Right lobe of liver (tissue), 6 donors: Measurements from ENCODE around the gene GOLPH3. TPM values are rescaled to one million over a fixed set of nuclear protein-coding genes. Genes with fewer than 3 reads are reported as not detected.

ENCODE experiments used
- ATAC-seq, 4 donors: fragments of 200-7000 bp; cut with Tn5 transposase; one replicate each; pipeline ENCODE4 v1.9.1; 2020; ENCODE audit warnings: mild to moderate bottlenecking in 4 of 4, moderate library complexity in 4 of 4
- DNase-seq, 3 donors: peaks; one replicate each; pipeline ENCODE4 v3.0.0-alpha.2; 2020
- H3K27ac ChIP-seq, 3 donors: fragments of 200-600 bp; one replicate each; pipeline ENCODE4 v1.8.0; 2022
- H3K27me3 ChIP-seq, 2 donors: fragments of 200-600 bp; one replicate each; pipeline ENCODE4 v1.8.0; 2022
- H3K36me3 ChIP-seq, 4 donors: fragments of 200-600 bp; sonication (generic) in 1 of 4; one replicate each; pipeline versions ENCODE4 v1.5.1 to v1.8.0; 2017 to 2022; ENCODE audit warnings: control low read depth in 1 of 4
- H3K4me1 ChIP-seq, 4 donors: fragments of 200-600 bp; sonication (generic) in 1 of 4; one replicate each; pipeline versions ENCODE4 v1.5.1 to v1.8.0; 2017 to 2022; ENCODE audit warnings: control low read depth in 1 of 4
- H3K4me3 ChIP-seq, 3 donors: fragments of 200-600 bp; one replicate each; pipeline ENCODE4 v1.8.0; 2022
- H3K9me3 ChIP-seq, 4 donors: fragments of 200-600 bp; sonication (generic) in 1 of 4; one replicate each; pipeline versions ENCODE4 v1.5.1 to v1.8.0; 2017 to 2022; ENCODE audit warnings: control low read depth in 1 of 4
- CTCF ChIP-seq, 4 donors: fragments of 200-600 bp in 3 of 4; fragments of 450-650 bp in 1 of 4; IDR thresholded peaks; one replicate each; pipeline versions ENCODE4 v1.5.1 to v1.8.0; 2016 to 2022; ENCODE audit warnings: antibody characterized with exemption in 4 of 4, mild to moderate bottlenecking in 2 of 4
- POLR2A ChIP-seq: fragments of 450-650 bp; IDR thresholded peaks from one replicate; pipeline ENCODE4 v1.6.1; 2017; ENCODE audit warnings: antibody characterized with exemption, mild to moderate bottlenecking
- WGBS: methylation state at CpG from one replicate; pipeline ENCODE4 v1.1.6; 2018; ENCODE audit warnings: low coverage, low lambda C conversion rate; ENCODE audit not compliant: insufficient coverage; ENCODE audit errors: missing lambda C conversion rate; 5-methylcytosine and 5-hydroxymethylcytosine counted together
- intact Hi-C, 2 donors: fragments of 100-400 bp; cut with DNase I; formaldehyde crosslinking; loops; one replicate each; pipeline versions ENCODE4 v1.11.2 to v1.14.1; 2022
- total RNA-seq, 6 experiments: library from RNA; depleted of rRNA in 2 of 6; stranded (reverse); fragments of >200 nt in 2 of 6; fragmentation: NEBNext Ultra II Directional in 3 of 6; extraction: Animal tissue kit (Norgen Biotek cat#: 25700) in 3 of 6; gene quantifications; one replicate each; pipeline versions ENCODE4 v1.1.0 to v1.2.4, GENCODE V29; 2016 to 2023
- donor health status: DM: no; HTN: yes; CAD: no.
- donor health status: DM: no; HTN: no; CAD: no.
- donor health status: DM: no; HTN: no; CAD: no.
- donor health status: DM: no; HTN: yes; CAD: no.
- donor health status: DM: no; HTN: yes; CAD: no.

Gene GOLPH3
- total RNA-seq, 6 experiments from 2014 or later: 59.1 to 141 (median 95.9) TPM

GRCh38 chr5:32202394-32202793 is 28.3 kb upstream of the GOLPH3 start:
- peaks cover 0 to 60% (median 20%) of the 10 kb centered on the region in 4 donors for H3K4me1 ChIP-seq
- 36% methylated on average over 2 of the region's 2 CpGs for WGBS
- H3K27ac ChIP-seq: peak overlapping the region; percentile 49 to 88 (median 87)
- DNase-seq: no peak
- intact Hi-C loops: no loop called here
- no peaks in the 10 kb centered on the region for H3K27me3 ChIP-seq
- no peaks in the 10 kb centered on the region for H3K9me3 ChIP-seq
- H3K4me3 ChIP-seq: no peak overlapping the region
- ATAC-seq: peak; percentile 43 to 51 (median 46)
- TF ChIP-seq POLR2A: peak; percentile 43
- no peak for TF ChIP-seq CTCF (IDR thresholded peaks at IDR 0.05)
- H3K36me3 ChIP-seq: no peaks in the 10 kb centered on the region

- DNase-seq (no peak), ATAC-seq (peak; percentile 56 to 78 (median 64))
- H3K4me3 ChIP-seq: peak overlapping the region in 2 of 3 donors; percentile 23 to 32
- intact Hi-C loops: no loop called here
- H3K9me3 ChIP-seq: no peaks in the 10 kb centered on the region
- peak overlapping the region; percentile 71 to 88 (median 87) for H3K27ac ChIP-seq
- WGBS: 5% methylated on average over 3 of the region's 3 CpGs
- H3K36me3 ChIP-seq: no peaks in the 10 kb centered on the region
- peak; percentile 21 for TF ChIP-seq POLR2A
- no peak for TF ChIP-seq CTCF (IDR thresholded peaks at IDR 0.05)
- peaks cover 0 to 51% (median 20%) of the 10 kb centered on the region in 4 donors for H3K4me1 ChIP-seq
- no peaks in the 10 kb centered on the region for H3K27me3 ChIP-seq
These were observed 27.1 kb upstream of the GOLPH3 start for GRCh38 chr5:32201122-32201753.

- DNase-seq: no peak
- intact Hi-C loops: no loop called here
- no peak for ATAC-seq
- H3K4me3 ChIP-seq: no peak overlapping the region
- H3K36me3 ChIP-seq: no peaks in the 10 kb centered on the region
- no peaks in the 10 kb centered on the region for H3K9me3 ChIP-seq
- H3K27ac ChIP-seq: no peak overlapping the region
- peaks cover 0 to 20% (median 5%) of the 10 kb centered on the region in 4 donors for H3K4me1 ChIP-seq
- WGBS: 91% methylated on average over 6 of the region's 6 CpGs
- no peak for TF ChIP-seq POLR2A
- no peak for TF ChIP-seq CTCF (IDR thresholded peaks at IDR 0.05)
- no peaks in the 10 kb centered on the region for H3K27me3 ChIP-seq
These were observed 22.9 kb upstream of the GOLPH3 start for GRCh38 chr5:32197032-32197431.

- Histone ChIP-seq H3K27ac (no peak overlapping the region), H3K9me3 (no peaks in the 10 kb centered on the region), H3K36me3 (no peaks in the 10 kb centered on the region), H3K4me1 (peaks cover 0 to 9% (median 2%) of the 10 kb centered on the region in 4 donors), H3K4me3 (no peak overlapping the region), H3K27me3 (no peaks in the 10 kb centered on the region)
- intact Hi-C loops: no loop called here
- TF ChIP-seq POLR2A (no peak), CTCF (IDR thresholded peaks at IDR 0.05) (no peak)
- ATAC-seq: no peak
- DNase-seq: no peak
- 78% methylated on average over 4 of the region's 5 CpGs for WGBS
These were observed 21.1 kb upstream of the GOLPH3 start for GRCh38 chr5:32195265-32195664.
